Activated CD8-positive, alpha-beta memory T cell treated with anti-CD3 and anti-CD28 coated beads, Interleukin-2, amount 50 U/mL, for 1 hour (primary cell): ENCODE data around the gene RERE.
"Not testable (repeated sequence)": the region's sequence is repeated elsewhere in the genome, so short reads cannot be mapped to it uniquely, and the experiment has no call there.

Source experiments
- DNase-seq: peaks from one replicate; pipeline ENCODE4 v3.0.0-alpha.2; 2020; ENCODE audit errors: extremely low read depth

RERE gene

DNA sequence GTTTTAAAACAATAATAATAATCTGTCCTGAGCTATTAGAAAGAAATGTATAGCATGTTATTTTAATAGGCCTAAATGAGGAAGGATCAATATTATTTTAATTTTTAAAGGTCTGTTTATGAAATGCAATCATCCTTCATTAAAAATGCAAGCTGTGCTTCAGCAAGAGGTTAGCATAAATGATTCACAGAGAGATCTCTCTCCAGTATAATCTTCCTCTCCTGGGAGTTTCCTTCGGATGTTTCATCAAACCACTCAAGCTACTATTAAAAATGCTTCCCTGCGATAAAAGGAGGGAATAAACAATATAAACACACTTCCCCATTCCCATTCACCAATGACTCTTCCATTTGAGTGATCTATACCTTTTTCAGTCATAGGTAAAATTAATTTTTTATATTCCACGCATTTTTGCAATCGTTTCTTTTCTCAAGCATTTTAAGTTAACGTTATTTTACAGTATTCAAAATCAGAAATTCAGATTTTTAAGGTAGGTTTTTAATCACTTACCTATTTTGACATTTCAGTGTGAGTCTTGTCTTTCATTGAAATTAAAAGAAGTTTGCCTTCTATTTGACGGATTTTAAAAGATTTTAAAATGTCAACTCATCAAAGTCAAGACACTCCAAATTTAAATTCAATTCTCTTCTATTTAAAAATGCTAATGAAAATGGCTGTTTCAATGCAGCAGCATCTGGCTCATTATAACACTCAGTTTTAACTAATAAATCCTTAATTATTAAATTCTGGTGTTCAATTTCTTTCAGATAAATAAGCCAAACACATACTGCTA, 64.3 kb downstream of the RERE start:
- no peak for DNase-seq

DNA sequence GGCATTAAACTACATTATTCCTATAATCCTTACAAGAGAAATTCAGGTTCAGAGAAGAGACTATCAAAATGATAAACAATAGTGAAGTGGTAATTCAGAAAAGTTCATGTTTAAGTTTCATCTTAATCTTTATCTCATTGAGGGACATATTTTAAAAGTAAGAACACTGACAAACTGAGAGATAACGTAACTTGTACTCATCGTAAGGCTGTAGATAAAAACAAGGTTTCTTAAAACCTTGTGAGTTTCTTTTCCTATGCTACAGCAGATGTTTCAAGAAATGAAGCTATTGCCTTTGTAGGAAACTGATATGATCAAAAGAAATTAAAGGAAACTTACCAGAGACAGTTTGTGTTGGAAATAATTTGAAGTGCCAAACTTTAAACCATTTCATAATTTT, 65.0 kb downstream of the RERE start:
- no peak for DNase-seq

DNA sequence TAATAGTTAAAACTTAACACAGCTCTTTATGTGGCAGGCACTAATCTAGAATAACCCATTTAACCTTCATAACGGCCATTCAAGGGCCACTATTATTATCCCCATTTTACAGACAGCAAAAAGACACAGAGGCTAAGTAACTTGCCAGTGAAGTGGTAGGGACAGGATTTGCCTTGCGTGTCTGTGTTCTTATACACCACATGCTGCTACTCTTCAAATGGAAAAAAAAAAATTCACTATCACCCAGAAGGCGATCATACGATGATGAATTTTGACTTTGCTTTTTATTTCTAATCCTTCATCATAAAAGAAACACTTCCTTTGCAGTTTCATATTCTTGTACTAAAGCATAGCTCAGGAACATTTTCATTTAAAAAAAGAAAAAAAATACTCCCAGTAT, 65.5 kb downstream of the RERE start:
- no peak for DNase-seq

DNA sequence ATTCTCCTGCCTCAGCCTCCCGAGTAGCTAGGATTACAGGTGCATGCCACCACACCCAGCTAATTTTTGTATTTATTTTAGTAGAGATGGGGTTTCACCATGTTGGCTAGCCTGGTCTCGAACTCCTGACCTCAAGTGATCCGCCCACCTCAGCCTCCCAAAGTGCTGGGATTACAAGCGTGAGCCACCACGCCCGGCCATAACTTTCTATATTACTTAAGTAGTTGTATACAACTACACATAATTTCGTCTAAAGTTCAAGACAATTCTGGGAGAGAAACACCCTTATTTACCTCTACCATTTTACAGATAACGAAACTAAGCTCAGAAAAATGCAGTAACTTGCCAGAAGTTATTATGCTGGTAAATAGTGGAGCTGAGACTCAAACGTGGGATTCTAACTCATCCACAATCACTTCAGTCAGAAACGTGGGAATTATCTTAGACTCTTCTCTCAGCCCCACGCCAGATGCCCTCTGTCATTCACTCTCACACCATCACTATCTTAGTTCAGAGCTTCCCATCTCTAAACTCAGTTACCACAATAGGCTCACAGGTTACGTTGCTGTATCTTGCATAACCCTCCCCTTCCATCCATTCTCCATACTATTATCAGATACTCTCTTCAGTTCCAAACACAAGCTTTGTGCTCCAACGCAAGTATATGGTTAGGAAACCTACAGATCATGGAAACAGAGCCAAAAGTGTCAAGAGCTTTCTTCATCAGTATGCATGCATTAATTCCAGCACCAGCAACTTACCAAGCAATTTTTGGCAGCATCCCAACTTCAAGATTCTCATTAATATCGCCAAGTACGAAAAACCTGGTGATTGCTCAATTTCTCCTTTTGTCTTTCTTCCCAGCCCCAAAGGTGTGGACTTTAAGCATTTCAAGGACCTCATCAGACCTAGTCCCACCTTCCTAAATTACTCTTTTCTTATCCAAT, 69.3 kb downstream of the RERE start:
- no peak for DNase-seq

DNA sequence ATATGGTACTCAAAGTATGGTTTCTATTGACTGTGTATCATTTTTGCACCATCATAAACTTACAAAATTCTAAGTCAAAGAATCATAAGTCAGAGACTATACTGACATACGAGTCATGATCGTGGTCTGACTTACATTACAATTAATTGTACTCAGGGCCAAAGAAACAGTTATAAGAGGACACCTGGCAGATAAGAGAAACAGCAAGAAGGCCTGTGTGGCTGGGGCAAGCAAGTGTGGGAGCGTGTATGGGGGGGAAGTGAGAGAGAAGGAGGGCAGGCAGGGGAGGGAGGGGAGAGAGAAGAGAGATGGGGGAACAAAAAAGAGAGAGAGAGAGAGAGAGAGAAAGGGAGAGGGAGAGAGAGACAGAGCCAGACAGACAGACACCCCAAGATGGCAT, 70.9 kb downstream of the RERE start:
- no peak for DNase-seq

DNA sequence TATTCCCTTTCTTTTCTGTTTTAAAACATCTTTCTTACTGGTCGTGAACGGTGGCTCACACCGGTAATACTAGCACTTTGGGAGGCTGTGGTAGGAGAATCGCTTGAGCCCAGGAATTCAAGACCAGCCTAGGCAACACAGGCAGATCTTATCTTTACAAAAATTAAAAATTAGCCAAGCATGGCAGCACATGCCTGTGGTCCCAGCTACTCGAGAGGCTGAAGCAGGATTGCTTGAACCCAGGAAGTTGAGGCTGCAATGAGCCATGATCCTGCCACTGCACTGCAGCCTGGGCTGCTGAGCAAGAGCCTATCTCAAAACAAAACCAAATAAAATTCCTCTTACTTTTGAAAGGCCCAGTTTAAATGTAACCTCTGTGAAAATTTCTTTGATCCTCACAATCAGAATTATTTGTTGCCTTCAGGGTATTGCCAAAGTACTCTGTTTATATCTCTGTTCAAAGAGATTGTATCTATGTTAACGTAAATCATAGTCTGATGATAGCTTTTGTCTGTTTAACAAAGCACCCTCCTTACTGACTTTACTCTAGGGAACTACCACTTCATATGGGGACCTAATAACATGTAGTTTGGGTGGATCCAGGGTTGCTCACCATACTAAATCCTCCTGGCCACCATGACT, 71.6 kb downstream of the RERE start:
- DNase-seq = no peak

DNA sequence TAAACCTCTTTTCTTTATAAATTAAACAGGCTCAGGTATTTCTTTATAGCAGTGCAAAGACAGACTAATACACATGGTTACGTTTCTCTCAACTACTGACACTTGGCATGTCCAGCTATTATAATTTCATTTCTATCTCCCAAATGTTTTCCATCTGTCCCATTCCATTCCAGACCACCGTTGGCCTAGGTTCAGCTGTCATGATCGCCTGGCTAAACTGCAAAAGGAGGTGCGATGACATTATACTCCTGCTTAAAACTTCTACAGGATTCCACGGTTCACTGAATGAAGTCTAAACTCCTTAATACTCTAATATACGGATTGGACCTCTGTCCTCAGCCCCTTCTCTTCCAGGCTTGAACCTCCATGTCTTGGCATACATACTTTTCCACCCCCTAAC, 72.1 kb downstream of the RERE start:
- no peak for DNase-seq

DNA sequence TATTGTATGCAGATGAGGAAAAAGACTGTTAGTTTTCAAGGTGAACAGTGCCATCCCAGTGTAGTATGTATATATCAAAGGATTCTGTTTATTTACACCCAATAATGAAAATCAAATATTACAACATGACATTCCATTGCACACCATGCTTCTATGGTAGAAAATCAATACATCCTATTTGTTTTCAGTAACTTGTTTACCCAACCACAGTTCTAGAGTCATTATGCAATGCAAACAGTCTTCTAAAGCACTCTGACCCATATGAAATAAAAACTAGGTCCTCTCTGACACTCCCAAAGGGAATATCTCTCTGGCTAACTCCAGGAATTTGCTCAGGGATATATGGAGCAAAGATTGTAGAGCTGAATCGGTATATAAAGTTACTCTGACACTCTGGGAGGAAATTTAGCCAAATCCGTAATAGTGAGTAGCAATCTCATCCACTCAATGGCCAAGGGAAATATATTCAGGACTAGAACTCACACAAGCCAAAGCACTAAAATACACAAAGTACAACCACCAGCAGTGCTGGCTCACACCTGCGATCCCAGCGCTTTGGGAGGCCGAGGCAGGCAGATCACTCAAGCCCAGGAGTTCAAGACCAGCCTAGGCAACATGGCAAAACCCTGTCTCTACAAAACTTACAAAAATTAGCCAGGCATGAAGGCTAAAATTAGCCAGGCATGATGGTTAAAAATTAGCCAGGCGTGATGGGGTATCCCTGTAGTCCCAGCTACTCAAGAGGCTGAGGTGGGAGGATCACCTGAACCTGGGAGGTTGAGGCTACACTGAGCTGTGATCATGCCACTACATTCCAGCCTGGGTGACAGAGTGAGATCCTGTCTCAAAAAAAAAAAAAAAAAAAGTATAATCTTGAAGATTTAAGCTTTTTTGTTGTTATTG, 75.2 kb downstream of the RERE start:
- no peak for DNase-seq

DNA sequence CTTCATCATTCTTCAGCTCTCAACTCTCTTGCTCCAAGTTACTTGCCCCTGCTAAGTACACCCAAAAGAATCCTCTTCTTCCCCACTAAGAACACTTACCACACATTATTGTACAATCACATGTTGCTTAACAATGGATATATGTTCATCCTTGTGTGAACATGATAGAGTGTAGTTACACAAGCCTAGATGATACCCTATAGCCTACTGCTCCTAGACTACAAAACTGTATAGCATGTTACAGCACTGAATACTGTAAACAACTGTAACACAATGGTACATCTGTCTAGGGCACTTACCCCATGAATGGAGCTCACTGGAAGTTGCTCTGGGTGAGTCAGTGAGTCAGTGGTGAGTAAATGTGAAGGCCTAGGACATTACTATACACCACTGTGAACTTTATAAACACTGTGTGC, 77.4 kb downstream of the RERE start:
- DNase-seq = no peak

DNA sequence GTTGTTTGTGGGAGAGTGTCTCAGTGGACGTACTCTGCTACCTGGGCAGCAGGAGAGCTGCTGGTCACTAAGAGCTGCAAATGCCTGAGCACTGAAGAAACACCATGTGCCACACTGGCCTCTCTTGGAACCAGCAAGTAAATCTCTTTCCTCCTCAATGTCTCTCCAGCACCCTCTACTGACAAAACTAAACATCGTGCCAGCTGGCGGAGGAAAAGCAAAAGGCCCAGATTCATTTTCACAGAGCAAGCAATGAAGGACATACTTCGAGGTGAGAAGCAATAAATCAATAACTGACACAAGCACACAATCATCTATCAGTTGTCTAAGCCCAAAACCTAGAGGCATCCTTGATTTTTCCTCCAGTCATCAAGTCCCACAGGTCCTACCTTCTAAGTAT, 78.1 kb downstream of the RERE start:
- no peak for DNase-seq

DNA sequence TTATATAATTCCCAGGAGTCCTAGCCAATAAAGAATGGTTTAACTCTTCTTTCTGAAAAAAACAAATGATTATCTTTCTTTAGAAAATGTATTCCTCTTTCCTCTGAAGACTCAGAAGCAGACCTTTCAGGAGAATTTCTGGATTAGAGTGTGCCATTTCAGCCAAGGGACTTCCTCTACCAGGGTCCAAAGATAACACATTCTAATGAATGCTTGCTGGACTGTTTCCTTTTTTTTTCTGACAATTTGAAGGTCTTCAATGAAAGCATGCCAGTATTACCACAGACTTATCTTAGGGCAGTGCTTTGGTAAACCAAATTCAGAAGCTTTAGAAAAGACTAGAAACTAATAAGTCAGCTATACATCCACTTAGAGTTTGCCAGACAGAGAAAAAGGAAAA, 80.5 kb downstream of the RERE start:
- no peak for DNase-seq

DNA sequence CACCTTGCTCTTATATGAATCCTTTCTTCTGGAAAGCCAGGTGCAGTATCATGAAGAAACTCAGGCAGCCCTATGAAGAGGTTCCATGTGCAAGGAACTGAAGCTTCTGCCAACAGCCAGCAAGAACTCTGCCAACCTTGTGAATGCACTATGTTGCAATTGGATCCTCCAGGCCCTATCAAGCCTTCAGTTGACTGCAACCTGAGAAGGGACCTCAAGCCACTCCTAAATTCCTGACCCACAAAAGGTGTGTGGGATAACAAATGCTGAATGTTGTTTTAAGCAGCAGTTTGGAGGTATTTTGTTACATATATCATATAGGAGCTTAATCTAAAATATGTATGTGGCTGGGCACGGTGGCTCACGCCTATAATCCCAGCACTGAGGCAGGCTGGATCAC, 84.0 kb downstream of the RERE start:
- DNase-seq = no peak

DNA sequence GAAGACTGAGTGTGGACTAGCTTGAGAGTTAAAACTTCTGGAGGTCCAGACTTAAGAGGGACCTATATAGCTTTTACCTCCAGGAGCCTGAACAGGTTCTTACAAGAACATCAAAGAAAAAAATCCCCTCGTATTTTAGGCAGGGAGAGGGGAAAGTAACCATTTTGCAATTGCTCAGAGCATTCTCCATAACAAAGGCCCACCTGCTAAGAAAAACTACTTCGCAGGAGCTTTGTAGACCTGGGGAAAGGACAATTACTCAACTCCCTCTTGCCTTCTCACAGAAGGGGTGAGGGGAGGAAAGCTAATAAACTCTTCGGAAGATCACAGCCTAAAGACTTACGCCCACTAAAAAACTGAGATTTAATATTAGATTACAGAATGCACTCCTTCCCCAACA, 86.3 kb downstream of the RERE start:
- DNase-seq = no peak

DNA sequence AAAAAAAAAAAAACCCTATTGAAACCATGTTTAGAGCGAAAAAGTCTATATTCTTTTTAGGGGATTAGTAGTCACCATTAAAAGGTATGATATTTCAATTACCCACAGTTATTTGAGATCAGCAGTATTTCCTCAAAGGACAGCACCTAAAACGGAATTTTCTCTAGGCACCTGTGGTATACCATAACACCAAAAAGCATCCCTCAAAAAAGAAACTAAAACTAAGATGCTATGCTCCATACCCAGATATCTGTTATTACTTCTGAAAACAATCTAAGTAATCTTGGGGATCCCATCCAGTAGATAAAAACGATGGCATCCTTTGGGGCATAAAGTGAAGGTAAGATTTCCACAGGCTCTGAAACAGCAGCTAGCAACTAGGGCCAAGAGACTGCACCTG, 89.0 kb downstream of the RERE start:
- DNase-seq = no peak

DNA sequence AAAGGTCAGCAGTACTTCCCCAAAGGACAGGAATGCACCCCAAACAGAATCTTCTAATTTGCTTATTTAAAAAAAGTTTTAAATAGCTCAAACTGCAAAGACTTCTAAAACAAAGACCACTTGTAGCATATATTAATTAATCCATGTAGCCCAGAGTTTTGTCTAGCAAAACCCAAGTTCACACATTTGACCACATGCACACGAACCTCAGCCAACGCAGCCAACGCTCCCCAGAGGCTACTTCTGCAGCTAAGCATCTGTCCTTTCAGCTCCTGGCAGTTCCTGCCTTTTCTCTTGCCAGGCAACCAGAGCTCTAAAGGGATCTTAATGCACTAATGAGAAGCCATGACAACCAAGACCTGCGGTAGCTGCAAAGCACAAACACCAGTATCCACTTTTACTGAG, 89.6 kb downstream of the RERE start:
- no peak for DNase-seq

DNA sequence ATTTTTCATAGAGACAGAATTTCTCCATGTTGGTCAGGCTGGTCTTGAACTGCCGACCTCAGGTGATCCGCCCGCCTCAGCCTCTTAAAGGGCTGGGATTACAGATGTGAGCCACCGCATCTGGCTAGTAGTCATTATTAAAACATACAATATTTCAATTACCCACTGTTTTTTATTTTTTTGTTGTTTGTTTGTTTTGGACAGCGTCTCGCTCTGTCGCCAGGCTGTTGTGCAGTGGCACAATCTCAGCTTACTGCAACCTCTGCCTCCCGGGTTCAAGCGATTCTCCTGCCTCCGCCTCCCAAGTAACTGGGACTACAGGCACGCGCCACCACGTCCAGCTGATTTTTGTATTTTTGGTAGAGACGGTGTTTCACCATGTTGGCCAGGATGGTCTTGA, 90.1 kb downstream of the RERE start:
- not testable (repeated sequence) for DNase-seq

DNA sequence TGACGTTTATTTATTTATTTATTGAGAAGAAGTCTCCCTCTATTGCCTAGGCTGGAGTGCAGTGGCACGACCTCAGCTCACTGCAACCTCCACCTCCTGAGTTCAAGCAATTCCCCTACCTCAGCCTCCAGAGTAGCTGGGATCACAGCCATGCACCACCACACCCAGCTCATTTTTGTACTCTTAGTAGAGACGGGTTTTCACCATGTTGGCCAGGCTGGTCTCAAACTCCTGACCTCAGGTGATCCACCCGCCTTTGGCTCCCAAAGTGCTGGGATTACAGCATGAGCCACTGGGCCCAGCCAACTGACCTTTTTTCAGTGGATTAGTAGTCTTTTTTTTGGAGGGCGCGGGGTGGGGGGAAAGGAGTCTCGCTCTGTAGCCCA, 90.6 kb downstream of the RERE start:
- not testable (repeated sequence) for DNase-seq

DNA sequence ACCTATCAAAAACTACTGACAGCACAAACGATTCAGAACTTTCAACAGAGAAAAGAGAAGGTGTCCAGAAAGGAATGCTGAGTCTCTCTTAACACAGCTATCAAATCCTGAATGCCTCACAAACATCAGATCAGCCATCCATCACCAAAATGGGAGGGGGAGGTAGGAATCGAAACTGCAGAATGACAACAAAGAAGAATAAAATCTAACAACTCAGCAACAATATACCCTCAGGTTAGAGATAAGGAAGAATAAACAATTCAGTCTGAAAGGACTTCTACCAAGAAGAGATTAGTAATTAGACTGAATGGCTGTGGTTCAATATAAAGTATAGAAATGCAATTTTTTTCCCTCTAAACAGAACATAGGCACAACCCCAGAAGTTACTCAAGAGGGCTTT, 94.4 kb downstream of the RERE start:
- DNase-seq = no peak

DNA sequence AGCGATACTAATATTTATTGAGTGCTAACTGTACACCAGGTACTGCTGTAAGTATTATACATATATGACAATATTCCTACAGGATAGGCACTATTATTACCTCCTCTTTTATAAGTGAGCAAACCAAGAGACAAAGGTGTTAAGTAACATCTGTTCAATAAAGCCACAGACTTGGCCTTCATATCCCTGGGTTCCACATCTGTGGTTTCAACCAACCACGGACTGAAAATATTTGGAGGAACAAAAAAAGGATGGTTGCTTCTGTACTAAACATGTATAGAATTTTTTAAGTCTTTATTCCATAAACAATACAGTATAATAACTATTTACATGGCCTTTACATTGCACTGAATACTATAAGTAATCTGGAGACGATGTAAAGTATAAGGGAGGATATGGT, 95.1 kb downstream of the RERE start:
- no peak for DNase-seq

DNA sequence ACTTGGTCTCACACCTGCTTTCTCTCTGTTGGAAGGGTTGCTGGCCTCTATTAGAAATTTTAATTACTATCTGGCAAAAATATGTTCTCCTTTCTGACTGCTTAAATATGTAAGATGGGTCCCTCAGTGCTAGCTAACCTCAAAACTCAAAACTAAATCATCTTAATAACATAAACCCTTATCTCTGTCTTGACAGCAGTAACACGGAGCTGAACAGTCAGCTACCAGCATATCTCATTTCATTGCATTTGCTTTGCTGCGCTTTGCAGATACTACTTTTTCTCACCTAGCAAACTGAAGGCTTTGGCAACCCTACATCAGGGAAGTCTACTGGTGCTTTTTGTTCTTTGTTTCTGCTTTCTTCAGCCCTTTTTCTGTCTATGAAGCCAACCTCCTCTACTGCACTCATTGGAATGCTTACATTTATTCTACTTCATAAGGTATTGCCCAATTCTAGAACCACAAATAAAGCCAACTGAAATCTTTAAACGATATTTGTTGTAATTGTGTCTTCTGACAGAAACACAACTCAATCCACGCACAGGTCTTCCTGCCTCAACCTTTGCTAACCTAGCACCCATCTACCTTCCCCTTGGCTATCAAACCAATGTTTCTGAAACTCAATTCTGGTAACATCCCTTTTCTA, 95.6 kb downstream of the RERE start:
- DNase-seq = no peak

DNA sequence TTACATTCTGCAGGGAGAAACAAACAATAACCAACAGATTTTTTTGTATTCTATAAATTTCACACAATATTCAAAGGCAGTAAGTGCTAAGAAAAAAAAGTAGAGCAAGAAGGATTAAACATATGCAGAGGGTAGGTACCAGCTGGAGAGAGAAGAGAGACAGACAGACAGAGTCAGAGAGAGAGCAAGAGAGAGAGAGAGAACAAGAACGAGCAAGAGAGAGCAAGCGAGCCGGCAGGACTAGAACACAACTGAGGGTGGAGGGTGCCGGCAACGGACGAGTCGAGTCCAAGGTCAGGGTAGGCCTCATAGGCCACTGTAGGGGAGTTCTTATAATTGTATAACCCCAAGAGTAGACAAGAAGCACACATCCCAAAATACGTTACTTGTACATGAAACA, 97.1 kb downstream of the RERE start:
- no peak for DNase-seq
